ENCODE measurements around the gene SIGLEC5.

DNA sequence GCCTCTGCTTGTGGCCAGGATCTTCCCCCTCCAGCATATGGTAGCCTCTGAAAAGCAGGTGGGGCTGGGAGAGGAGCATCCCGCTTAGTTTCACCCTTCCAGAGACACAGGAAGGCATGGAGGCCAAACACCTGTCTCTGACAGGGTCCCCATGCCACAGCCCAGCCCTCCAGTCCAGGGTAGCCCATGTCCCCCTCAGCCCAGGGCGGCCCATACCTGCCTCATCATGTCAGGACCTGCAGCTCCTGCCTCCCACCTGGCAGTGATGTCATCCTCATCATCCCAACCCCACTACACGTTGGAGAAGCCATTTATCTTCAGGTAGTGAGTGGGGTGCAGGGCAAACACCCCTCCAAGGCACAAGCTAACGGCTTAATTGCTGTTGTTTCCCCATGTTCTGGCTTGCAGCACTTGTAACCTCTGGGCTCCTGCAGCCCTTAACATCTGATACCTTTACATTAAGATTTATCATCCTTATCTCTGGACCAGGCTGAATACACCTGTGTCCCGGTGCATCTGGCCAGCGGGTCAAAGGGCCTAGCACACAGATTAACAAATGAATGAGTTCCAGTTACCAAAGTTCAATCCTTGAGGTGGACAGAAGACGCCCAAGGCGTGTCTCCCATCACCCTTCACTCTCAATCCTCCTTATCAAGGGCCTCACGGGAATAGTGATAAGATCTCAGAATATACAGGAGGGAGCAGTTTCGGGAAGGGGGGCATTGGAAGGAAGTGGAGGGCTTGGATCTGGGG is 36.9 kb downstream of the SIGLEC5 start:
- TF ChIP-seq YY1 (IDR thresholded peaks at IDR 0.05; ENCODE audit: insufficient read depth, insufficient read length) (no peak), ZNF274 (IDR thresholded peaks at IDR 0.05; ENCODE audit: low read depth, low read length) (no peak)
